Activated CD4-positive, alpha-beta T cell treated with anti-CD3 and anti-CD28 coated beads, Interleukin-10, Interleukin-2, amounts not matched to agents 100 ng/mL and 50 ng/mL, durations not matched to agents 16 hours and 8 hours (primary cell): Measurements from ENCODE around the gene PMP22.
"Not testable (repeated sequence)": the region's sequence is repeated elsewhere in the genome, so short reads cannot be mapped to it uniquely, and the experiment has no call there.

Experiments used
- DNase-seq: peaks from one replicate; pipeline ENCODE4 v3.0.0-alpha.2; 2020

Gene PMP22

DNA sequence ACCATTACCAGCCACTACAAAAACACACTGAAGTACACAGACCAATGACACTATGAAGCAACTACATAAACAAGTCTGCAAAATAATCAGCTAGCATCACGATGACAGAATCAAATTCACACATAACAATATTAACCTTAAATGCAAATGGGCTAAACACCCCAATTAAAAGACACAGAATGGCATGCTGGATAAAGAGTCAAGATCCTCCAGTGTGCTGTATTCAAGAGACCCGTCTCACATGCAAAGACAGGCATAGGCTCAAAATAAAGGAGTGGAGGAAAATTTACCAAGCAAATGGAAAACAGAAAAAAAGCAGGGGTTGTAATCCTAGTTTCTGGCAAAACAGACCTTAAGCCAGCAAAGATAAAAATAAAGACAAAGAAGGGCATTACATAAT lies 64.6 kb downstream of the PMP22 start:
- not testable (repeated sequence) for DNase-seq

DNA sequence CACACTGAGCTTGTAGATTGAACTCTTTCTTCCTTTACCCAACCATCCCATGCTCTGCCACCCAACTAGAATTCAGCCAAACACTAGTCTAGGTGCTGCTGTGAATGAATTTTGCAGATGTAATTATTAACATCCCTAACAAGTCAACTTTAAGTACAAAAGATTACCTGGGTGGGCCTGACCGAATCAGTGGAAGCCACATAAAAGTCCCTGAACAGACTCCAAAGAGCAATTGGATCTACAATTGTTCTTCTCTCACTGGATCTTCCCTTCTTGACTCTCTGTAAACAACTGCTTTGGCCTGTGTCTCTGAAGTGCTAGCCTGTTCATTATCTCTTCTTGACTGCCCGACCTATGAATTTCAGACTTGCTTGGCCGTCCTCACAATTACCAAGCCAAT lies 67.9 kb downstream of the PMP22 start:
- DNase-seq, result no peak

DNA sequence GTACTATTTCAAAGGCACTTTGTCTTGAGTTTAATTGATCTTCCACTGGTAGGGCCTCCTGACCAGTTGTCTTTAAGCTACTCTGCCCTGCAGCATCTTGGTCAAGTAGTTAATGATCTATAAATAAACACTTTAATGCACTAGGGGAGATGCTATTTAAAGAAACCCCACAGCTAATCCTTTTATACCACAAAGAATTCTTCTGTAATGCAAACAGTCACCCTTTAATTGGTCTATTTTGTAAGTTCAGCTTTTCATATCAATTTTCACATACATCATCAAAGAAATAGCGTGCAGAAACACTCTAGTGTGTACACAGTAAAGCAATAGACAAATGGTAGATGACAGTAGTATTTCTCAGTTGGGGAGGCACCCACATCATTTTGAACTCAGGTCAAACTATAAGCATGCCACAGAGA lies 70.3 kb downstream of the PMP22 start:
- no peak for DNase-seq

DNA sequence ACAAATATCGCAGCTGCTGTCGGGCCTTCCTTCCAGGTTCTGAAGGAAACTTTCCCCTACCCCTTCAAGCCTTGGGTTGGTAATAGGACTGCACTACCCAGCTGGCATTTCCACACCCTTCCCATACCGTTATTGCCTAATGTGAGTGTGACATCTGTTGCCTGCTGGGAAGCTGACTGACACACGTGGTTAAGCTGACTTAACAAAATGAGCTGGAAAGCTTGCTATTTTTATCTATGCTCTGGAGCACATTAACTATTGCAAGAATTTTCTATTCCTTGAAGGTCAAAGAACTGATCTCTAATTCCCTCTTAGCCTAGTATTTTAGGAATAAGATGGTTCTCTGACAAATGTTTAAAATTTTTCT lies 79.5 kb downstream of the PMP22 start:
- no peak for DNase-seq

DNA sequence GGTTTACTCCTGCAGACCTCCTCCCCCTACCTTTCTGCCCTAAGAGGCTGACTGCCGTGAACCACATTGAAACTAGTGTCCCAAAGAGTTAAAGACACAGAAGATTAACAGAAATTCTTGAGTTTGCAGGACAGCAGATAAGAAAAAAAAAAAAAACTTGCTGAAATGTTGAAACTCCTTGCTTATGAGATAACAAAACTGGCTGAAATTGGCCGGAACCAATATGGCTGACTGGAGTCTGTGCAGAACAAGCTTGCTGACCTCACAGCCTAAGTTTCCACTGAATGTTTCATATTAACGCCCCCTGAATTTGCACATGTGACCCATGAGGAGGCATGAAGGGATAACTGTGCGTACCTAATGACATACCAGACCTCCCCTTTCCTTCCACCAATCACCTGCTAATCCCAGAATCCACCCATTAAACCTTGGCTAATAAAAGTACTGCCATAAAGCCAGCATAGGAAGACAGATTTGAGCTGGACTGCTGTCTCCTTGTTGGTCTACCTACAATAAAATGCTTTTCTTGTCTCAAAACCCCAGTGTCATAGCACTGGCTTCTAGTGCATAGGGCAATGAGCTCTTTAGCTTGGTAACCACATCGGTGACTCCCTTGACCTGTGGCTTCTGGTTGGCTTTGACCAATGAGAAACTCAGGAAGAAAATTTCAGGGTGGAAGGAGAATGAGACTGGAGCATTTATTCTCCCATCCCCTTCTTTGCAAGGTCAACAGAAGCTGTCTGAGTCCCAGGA lies 80.1 kb downstream of the PMP22 start:
- no peak for DNase-seq

DNA sequence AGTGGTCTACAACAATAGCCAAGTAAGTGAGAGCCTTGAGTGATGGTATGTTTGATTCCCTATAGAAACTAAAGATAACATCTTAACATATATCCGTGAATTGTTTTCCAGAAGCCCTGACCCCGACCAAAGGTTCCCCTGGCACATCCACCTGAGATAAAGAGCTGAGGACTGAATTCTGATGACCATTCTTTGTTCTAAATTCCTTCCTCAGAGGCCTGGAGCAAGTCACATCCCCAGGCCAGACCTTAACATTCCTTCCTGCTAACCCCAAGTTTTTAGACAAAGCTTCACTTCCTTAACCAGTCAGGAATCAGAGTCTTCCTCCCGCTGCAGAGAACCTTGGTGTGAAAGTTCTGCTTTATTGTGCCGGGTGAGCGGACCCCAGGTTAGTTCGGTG lies 83.3 kb downstream of the PMP22 start:
- DNase-seq, result no peak

DNA sequence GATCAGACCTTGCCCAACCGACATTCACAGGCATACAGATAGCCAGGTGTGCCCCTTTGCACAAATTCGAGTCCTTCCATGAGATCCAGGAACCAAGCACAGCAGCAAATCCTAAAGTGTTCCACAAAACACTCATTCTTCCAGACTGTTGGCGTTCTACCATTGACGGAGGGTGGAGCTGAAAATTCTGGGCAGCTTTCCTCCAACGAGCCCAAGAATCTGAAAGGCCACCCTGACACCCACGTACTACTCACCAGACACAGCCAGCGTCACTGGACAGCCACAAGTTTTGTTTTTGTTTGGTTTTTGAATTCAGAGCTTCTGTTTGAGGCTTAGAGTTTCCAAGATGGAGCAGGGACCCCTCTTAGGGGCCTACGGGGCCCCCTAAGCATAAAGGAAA lies 83.8 kb downstream of the PMP22 start:
- DNase-seq, result no peak

DNA sequence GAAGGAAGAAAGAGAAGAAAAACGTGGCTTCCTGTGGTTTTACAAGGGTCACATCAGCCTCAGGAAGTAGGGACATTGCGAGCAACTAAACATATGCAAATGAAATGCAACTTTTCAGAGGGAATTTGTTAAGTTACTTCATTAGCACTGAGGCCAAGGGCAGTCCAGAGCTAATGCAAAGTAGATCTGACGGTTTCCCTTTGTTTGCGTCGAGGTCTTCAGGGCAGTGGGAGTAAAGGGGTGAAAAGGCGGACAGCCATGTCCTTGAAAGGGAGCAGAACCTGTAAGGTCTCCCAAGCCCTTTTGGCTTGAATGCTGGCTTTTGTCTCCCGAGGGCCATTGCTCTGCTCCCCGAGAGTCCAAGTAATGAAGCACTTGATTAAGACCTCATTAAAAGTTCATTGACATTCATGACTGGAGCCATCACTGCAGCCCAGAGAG lies 85.0 kb downstream of the PMP22 start:
- no peak for DNase-seq
